HL-60/S4 treated with retinoic acid at 250 ng/mL for 4 days and 3 days (cell line): Measurements from ENCODE around the gene C3orf22.

Experiments used
- in situ Hi-C: fragments of 300-500 bp; cut with MboI; formaldehyde crosslinking; loops from 2 replicates; pipeline ENCODE4 v1.7.0; 2022; ENCODE audit warnings: low sequenced_read_pairs

The C3orf22 gene

GRCh38 chr3:126557415-126557745 lies 1.4 kb downstream of the C3orf22 start:
- in situ Hi-C loops, result no loop called here

GRCh38 chr3:126556637-126557414 lies 1.9 kb downstream of the C3orf22 start:
- in situ Hi-C loops, result no loop called here

GRCh38 chr3:126555795-126556636 lies 2.7 kb downstream of the C3orf22 start:
- in situ Hi-C loops, result no loop called here

DNA sequence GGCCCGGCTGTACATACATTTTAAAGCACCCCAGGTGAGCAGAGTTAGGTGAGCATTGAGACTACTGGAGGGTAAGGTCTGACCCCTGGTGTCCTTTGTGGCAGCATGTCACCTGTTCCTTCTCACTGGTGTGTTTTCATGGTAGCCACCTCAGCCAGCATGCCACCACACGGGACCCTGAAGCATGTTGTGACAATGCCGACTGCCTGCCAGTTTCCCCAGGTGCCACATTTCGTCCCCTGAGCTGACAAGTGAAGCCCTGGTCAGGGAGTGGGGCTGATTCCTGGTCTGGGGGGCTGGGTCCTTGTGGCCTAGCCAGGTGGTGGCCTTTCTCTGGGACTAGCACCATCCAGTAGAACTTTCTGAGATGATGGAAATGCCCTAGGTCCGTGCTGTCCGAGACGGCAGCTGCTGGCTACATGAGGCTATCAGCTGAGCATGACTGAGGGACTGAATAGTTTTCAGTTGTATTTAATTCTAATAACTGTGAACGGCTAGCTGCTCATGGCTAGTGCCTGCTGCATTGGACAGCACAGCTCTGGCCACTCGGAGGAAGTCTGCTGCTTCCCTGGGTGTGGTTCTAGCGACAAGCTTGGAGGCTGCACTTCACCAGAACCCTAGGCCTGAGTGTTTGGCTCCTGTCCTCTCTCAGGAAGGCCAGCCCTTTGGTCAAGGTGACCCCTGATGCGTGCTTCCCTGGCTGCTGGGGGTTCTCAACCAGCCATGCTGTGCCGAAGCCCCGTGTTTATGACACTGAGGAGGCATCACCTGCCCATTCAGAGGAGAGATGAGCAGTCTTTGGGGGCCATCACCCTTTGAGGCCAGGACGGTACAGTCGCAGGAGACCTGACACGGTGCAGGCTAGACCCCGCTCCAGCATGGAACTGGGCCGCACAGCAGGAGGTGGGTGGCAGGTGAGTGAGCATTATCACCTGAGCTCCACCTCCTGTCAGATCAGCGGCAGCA lies 3.9 kb downstream of the C3orf22 start:
- in situ Hi-C loops, result no loop called here

DNA sequence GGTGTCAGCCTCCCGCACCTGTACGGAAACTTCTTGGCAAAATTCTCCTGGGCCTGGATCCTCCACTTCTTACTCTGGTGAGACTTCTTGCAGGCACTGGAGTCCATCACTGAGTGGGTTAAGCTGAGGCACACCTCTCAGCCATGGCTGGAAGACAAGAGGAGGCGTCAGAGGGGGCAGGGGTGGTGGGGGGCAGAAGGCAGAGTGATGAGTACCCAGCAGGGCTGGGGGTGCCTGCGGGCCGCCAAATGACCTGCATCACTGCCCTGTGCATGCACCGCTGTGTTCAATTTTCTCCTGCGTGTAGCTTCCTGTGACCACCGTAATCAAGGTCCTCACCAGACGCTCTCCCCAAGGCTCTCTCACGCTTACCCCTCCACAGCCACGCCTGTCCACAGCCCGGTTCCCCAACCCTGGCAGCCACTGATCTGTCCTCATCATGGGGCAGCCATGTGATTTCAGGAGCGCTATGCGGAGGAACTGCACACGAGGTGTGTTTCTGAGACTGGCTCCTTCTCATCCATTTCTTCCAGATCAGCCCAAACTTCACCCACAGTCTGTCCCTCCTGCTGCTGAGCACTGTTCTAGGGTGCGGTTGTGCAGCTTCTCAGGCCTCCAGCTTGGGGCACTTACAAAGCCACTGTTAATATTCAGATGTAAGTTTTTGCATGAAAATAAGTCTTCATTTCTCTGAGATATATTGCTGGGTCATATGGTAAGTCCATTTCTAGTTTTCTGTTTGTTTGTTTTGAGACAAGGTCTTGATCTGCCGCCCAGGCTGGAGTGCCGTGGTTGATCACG lies 5.2 kb downstream of the C3orf22 start:
- in situ Hi-C loops, result no loop called here

DNA sequence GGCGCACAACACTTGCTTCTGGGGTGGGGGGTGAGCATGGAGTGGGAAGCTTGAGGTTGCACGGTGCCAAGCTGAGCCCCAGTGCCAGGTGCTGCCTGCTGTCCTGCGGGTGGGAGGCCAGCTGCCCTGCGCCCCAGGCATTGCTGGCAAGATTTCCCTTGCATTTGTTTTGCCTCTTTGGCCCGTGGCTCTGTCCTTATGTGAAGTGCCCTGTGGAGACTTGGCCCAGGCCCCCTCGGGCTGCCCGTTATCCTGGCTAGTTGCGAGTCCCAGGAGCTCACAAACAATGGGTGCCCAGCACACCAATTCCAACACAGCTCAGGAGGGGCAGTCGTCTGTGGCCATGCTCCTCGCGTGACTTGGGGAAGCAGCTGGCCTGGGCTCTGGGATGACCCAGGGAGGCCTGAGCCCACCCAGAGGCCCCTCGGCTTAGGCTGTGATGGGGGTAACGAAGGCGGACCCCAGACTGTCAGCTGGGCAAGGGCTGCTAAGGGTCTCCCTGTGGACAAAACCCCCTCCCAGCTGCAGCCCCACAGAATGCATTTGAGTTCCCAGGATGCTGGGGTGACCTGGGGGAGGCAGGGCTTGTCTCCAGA lies 5.9 kb downstream of the C3orf22 start:
- in situ Hi-C loops, result no loop called here

DNA sequence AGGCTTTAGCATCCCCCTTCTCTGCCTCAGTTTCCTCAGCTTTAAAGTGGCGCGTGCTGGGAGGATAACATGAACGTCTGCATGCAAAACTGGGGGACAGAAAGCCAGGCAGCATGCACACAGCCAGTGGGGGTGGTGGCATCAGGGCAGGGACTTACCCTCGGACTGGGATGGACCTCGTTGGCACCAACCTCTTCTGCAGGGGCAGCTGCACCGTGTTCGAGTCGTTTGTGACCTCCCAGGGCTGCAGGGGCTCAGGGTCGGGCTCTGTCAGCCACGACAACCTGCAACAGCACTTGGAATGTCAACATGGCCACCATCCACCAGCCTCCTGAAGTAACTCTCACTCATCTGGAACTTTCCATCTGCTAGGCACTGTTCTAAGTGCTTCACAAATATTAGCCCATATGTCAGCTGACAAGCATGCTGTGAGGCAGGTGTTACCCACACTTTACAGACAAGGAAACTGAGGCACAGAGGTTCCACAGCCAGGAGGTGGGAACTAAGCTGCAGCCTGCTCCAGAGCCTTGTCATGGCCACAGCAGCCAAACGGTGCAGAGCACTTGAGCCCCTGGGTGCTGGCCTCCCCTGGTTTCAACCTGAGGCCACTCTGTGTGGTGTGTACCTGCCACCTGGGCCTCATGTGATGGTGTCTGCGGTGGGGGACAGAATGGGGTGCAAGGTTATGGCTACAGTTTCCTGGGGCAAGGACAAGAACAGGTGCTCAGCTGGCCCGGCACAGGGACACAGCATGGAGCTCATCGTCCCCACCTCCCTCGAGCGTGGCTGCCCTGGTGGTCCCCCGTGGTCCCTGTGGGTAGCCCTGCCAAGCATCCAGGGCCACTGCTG lies 6.7 kb downstream of the C3orf22 start:
- in situ Hi-C loops, result no loop called here

GRCh38 chr3:126551121-126551838 lies 7.5 kb downstream of the C3orf22 start:
- in situ Hi-C loops, result no loop called here

DNA sequence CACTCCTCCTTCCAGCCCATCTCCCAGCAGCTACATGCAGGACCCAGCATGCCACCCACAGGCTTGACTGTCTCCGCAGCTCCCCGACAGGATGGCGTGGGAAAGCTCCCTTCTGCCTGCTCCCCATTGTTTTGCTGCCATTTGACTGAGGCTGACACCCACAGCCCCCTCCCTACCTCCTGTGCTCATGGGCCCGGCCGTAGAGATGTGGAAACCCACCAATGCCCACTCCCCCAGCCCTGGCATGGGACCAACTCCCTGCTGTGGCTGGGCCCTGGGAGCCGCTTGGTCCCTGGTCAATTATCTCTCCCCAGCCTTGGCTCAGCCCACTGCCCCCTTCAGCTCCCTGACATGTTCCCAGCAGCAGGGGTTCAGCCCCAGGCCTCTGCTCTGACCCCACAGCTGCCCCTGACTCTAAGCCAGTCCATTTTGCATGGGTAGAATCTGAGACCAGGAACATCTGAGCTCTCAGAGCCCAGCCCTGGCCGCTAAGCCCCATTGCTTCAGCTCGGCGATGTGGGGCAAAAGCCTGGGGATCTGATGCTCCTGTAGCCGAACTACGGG lies 8.2 kb downstream of the C3orf22 start:
- in situ Hi-C loops, result no loop called here

GRCh38 chr3:126549861-126550487 lies 8.8 kb downstream of the C3orf22 start:
- in situ Hi-C loops, result no loop called here

- in situ Hi-C loops, result no loop called here
Observed at GRCh38 chr3:126548556-126549466, 9.9 kb downstream of the C3orf22 start.

- in situ Hi-C loops, result no loop called here
Observed at GRCh38 chr3:126547721-126548120, 11.0 kb downstream of the C3orf22 start.

DNA sequence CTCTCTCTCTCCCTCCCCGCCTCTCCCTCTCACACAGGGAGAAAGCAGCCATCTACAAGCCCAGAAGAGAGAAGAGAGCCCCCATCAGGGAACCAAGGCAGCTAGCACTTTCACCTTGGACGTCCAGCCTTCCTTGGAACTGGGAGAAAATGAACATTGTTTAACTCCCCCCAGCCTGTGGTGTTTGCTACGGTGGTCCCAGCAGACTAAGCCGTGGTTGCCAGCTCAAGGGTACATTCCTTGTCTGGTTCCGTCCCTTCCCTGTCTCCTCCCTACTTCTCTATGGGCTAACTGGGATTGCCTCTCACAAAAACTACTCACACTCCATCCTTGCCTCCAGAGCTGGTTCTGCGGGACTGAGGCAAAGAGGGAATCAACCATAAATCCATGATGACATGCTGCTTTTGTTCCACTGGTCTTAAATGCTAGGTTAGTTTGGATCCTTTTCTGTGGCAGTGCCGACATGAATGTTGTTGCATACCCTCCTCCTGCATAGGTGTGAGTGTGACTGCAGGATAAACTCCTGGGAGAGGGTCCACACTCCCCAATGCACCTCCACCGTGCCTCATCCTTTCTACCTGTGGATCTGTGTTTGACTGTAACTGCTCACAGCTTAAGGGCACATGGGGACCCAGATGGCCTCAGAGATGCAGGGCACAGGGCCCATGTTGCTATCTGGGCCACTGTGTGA lies 12.0 kb downstream of the C3orf22 start:
- in situ Hi-C loops, result no loop called here

- in situ Hi-C loops, result no loop called here
Observed at GRCh38 chr3:126546013-126546412, 12.7 kb downstream of the C3orf22 start.

GRCh38 chr3:126545544-126545943 lies 13.2 kb downstream of the C3orf22 start:
- in situ Hi-C loops, result no loop called here
